Measurements from ENCODE around the gene ADAM12.
"Not testable (repeated sequence)": the region's sequence is repeated elsewhere in the genome, so short reads cannot be mapped to it uniquely, and the experiment has no call there.

The ADAM12 gene

DNA sequence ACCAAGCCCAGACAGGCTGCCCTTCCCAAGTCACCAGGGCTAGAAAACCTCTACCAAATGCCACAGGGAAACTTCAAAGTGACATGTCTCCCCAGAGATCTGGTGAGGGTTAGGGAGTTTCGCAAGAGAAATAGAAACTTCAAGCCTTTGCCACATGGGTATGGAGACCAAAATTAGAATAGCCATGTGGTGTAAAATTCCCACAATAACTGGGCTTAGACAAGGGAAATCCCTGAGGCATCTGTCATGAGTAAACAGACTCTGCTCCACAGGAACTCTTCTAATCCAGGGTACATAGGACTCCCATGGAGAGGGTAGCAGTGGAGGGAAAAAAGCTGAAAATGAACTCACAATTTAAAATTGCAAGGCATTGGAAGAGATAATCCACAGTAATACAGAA is 14.3 kb downstream of the ADAM12 start:
- no peak for DNase-seq (ENCODE audit: low spot score)

DNA sequence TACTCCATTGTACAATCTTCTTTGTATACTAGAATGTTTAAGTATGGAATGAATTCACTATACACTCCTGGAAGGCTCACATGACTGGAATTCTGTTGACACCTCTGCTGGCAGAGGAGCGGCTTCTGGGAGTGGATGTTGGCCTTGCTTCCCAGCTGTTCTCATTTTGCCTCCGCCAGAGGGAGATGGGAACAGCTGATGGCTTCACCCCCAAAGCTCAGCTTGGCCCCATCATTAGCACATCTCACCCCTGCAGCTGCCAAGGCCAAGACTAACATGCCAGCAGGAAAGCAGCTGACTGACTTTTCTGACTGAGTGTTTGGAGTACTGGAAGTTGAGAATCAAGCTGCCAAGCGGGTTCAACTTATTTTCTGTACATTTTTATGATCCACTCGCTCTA is 15.1 kb downstream of the ADAM12 start:
- DNase-seq (ENCODE audit: low spot score) = no peak

DNA sequence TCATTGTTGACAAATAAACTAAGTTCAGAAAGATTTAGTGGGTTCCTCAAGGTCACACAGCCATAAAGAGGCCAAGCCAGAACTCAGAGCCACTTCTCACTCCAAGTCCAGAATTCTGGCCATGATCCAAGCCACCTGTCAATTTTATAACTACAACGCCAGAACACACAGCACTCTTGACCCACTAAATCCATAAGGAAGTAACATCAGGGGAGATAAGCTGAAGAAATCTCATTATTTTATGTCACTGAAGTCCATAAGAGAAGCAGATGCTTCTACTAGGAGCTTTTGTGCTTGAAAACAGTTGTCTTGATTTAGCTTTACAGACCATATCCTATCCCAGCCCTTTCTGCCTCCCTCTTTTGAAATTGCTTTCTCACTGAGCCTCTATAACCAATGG is 15.9 kb downstream of the ADAM12 start:
- DNase-seq (ENCODE audit: low spot score) = no peak

DNA sequence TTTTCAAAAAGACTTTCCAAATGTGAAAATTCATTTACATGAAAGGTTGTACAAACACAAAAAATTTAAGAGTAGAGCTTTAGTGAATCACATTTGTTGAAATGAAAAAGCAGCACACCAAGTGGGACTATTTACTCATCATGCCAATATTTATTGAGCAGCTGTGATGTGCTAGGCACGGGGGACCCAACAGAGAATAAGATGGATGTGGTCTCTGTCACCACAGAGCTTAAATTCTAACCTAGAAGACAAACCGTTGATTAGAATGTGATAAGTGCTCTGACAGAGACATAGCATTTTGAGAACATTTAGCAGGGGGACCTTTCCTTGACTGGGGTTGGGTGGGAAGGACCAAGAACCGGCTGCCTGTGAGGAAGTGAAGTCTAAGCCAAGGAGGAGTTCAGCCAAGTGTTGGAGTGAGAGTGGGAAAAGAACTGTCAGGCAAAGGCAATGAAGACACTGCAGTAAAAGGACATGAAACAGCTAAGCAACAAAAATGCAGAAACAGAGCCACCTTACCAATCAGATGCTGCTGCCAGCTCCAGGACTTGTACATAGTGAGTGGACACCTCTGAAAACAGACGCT is 19.1 kb downstream of the ADAM12 start:
- DNase-seq (ENCODE audit: low spot score) = no peak

DNA sequence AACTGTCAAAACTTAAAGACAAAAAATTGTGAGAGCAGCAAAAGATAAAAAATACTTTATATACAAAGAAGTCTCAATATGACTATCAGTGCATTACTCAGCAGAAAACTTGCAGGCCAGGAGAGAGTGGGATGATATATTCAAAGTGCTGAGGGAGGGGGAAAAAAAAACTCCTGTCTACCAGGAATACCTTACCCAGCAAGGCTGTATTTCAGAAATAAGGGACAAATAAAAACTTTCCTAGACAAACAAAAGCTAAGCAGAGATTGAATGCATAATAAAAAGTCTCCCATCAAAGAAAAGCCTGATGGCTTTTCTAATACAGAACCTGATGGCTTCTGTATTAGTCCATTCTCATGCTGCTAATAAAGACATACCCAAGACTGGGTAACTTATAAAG is 31.1 kb downstream of the ADAM12 start:
- DNase-seq (ENCODE audit: low spot score) = no peak

DNA sequence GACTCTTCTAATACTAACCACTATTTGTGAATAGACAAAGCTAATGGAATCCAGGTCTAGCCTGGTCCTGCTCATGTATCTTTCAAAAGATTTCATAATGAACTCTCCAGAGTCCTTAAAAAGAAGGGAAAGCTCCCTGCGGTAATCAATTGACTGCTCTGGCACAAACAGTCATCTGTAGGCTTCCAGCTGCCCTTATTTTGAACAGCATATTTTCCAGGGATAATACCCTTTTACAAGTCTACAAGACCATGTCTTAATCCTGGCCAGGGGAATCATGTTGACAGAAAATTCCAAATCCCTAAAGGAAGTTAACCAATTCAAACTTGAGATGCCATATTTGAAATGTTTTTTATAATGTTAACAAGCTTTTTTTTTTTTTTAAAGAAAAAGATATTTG is 34.6 kb downstream of the ADAM12 start:
- DNase-seq (ENCODE audit: low spot score) = no peak

DNA sequence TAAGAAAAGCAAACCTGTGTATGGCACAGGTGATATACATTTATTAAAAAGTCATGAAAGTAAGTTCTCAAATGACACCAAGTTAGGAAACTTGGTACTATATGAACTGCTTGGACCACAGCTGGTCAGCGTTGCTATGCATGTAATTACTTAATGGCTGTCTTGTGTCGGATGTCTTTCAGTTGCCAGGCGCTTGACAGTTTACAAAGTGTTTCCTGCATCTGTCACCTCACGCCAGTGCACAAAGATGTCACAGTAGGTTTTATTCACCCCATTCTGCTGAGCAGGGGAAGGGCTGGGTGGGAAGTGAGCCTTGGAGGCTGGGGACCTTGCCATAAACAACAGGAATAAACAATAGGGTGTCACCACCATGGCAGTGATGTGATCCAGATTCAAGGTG is 35.8 kb downstream of the ADAM12 start:
- DNase-seq (ENCODE audit: low spot score) = no peak

DNA sequence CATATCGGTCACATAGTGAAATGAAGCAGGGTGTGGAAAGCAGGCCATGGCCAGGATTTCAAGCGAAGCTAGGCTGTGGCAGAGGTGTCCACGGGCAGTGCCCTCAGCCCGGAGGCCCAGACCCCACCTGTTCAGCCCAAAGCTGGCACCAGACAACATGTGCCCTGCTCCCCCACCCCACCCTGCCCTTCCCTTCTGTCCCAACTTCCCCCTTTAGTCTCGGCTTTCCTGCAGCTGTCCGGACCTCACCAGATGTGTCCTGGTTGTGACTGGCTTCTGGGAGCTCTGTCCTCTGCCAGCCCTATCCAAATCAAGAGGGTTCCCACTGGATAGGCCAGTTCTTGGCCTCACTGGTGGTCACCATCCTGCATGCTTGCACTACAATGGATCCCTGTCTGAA is 37.3 kb downstream of the ADAM12 start:
- DNase-seq (ENCODE audit: low spot score) = no peak

DNA sequence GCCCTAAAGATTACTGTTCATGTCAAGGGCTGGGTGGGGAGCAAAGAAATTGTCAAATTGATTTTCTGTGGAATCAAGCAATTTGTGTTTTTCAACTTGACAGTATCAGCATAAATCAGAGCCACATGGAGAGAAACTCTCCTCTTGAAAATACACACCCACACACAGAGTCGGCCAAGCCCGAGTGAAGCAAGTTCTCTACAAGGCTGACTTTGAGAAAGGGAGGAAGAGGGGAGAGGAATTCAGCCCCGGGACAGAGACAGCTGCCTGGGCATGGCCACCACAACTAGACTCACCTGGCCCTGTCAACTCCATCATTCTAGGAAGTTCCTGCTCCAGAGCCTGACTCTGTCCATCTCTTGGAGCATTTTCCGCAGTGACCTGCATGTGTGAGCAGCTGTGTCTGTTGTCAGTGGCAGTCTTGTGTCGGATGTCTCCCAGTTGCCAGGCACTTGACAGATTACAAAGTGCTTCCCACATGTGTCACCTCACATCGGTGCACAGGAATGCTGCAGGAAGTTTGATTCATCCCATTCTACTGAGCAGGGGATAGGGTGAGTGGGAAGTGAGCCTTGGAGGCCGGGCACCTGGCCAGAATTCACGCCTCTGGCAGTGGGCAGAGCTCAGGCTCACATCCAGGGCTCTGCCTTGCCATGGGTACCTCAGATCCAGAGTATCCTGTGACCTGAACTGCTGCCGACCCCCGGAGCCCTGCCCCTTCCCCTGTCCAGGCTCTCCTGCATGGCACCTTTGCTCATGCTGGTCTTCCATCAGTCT is 37.9 kb downstream of the ADAM12 start:
- DNase-seq (ENCODE audit: low spot score) = no peak

DNA sequence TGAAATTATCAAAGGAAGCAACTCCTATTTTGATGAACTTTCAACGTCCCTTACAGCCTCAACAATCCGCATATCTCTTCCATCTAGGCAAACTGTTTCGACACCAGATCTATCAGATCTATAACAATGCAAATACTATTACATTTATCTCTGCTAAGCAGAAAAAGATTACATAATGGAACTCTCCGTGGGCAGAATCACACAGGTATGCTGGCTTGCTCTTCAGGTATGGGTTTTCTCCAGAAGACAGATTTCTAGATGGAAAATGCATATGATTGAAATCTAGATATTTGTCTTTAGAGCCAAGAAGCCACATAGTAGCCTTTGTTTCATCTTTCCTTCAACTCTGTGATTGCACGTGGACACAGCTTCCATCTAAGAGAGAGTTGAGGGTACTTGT is 38.6 kb downstream of the ADAM12 start:
- DNase-seq (ENCODE audit: low spot score) = no peak

DNA sequence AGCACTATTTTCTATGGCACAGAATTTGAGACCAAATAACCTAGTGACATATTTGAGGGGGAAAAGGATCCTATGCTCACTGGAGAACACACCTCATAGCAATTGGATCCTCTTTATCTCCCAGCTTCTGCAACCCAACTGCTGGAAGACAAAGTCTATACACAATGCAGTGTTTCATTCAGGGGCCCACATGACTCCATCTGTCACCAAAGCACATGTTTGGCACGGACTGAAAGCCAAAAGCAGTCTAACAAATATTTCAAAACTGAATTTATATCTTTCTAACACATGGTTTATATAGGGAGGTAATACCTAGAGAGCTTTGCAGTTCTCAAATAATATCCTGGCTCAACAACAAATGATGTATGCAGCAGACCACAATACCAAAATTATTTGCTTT is 39.2 kb downstream of the ADAM12 start:
- no peak for DNase-seq (ENCODE audit: low spot score)

DNA sequence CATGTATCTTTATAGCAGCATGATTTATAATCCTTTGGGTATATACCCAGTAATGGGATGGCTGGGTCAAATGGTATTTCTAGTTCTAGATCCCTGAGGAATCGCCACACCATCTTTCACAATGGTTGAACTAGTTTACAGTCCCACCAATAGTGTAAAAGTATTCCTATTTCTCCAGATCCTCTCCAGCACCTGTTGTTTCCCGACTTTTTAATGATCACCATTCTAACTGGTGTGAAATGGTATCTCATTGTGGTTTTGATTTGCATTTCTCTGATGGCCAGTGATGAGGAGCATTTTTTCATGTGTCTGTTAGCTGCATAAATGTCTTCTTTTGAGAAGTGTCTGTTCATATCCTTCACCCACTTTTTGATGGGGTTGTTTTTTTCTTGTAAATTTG is 44.8 kb downstream of the ADAM12 start:
- DNase-seq (ENCODE audit: low spot score) = not testable (repeated sequence)

DNA sequence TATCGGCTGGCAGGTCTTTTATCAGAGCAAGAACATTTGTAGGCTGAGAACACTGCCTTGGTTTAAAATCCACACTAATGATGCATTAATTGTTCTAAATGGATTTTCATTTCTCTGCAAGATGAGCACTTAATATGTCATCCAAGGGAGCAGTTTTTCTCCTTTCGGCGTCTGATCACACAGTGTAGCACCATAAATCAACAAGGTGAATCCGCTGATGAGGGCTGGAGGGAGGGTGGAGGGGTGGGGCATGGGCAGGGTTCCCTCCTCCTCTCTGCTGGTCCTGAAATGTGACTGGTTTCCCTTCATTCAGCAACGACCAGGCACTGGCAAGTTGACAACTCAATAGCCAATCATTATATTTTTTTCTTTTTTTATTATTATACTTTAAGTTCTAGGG is 45.6 kb downstream of the ADAM12 start:
- DNase-seq (ENCODE audit: low spot score) = no peak

DNA sequence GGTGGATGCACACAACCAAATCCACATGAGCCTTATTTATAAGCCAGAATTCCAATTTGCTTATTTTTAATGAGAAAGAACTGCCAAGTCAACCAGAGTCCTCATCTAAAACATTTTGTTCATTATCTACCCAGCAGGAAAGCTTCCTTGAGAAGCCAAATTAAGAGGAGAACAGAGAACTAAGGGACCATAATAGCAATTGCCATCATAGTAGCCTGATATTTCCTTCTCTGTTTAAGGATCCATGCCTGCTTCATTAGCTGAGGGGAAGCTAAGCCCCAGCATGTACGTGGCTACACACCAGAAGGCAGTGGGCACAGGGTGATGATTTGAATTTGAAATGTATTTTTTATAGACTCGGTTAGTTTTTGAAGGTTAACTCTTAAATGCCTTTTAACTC is 46.8 kb downstream of the ADAM12 start:
- no peak for DNase-seq (ENCODE audit: low spot score)

DNA sequence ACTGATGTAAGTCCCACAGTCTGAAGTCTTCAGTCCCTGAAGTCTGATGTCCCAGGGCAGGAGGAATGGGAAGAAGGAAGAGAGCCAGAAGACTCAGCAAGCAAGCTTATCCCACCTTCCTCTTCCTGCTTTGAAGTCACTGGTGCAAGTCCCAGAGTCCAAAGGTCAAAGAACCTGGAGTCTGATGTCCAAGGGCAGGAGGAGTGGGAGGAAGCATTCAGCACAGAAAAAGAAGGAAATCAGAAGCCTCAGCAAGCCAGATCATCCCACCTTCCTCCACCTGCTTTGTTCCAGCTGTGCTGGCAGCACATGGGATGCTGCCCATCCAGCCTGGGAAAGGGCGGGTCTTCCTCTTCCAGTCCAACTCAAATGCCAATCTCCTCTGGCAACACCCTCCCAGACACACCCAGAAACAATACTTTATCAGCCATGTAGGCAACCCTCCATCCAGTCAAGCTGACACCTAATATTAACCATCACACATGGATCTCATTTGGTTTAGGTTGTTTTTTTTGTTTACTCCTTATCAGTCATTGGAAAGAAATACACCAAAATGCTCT is 50.9 kb downstream of the ADAM12 start:
- no peak for DNase-seq (ENCODE audit: low spot score)

DNA sequence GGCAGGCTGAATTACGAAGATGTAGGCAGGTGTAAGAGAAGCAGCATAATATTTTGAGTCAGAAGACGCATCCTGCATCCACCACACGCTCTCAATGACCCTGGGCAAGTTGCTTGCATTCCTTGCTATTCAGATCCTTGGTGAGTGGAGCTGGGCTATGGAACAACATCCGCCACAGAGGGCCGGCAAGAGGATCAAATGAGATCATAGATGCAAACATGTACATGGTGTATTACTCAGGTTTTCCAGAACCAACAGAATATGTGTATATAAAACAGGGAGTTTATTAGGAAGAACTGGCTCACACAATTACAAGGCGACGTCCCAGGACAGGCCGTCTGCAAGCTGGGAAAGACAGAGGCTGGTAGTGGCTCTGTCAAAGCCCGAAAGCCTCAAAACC is 51.5 kb downstream of the ADAM12 start:
- DNase-seq (ENCODE audit: low spot score) = no peak

DNA sequence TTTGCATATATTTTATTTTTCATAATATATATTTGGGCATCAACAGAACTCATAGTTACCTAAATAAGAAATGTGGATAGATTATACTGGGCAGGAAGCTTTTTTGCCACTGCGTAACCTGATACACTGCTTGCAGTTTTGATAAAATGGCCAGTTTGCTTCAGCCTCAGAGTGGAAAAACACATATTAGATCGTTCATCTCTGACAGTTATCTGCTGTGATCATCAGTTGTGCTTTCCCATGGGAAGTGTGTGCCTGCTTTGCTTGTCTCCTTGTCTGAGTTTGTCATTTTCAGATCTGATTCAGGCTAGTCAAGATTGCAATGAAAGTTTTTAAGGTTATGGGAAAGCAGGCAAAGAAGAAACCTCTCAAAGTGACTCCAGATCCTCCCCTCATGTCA is 54.0 kb downstream of the ADAM12 start:
- no peak for DNase-seq (ENCODE audit: low spot score)

DNA sequence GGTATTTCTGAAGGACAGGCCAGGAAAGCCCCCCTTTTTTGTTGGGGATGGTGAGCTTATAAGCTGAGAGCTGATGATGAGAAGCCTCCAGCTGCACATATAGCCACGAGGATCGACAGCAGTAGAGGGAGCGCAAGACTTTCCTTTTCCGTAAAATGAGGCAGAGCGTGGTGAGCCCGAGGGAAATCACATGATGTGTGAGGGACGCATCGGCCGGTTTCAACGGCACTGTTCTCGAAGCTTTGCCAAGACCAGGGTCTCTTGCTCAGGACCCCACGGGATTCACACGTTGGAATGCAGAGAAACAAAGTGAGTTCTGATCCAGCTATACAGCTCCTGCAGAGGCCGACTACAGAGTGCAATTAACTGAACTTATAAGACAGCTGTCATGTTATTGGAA is 55.7 kb downstream of the ADAM12 start:
- no peak for DNase-seq (ENCODE audit: low spot score)

DNA sequence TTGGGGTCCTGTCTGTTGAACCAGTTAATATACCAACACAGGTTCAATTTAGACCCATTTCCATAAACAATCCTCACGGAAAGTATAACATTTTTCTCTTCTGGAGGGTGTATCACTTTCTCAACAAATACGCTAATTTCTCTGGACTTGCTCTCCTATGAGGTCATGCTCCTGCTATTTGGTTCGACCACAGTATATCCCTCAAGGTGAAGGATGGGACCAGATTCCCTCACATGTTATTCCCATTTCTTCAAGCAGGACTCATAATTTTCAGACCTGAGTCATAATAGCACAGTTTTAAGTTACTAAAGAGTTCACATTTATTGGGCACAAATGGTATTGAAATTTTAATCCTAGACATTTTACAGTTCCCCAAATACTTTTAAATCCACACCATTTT is 57.2 kb downstream of the ADAM12 start:
- no peak for DNase-seq (ENCODE audit: low spot score)

DNA sequence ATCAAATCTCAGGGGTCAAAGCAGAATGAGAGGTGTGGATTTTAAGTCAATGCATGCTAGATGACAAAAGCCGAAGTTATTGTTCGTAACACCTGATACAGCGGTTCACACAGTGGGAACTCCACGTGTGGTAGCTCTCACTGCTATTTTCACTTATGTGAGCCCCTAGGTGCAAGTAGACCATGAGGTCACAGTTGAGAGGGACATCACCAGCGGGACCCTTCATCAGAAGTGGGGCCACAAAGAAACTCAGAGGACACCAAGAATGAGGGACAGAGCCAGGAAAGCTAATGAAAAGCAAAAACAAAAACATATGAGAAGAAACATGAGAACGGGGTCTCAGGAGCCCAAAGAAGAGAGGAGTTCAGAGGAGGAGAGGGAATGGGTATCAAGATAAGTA is 63.5 kb downstream of the ADAM12 start:
- no peak for DNase-seq (ENCODE audit: low spot score)

DNA sequence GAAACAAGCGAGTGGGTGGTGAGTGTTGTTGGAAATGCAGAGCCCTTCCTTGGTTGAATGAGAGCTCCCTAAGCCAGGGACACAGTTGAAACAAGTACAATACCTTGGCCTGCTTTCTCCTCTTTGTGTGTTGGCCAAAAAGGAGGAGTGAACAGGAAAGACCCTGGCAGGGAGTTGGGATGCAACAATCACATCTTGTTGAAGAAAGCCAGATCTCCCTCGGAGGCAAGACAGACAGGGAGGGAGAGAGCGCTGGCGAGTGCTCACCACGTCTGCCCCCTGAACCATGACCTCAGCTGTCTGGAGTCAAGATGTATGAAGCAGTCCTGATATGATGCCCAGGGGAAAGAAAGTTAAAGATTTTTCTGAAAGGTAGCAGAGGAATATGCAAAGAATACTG is 66.8 kb downstream of the ADAM12 start:
- no peak for DNase-seq (ENCODE audit: low spot score)

DNA sequence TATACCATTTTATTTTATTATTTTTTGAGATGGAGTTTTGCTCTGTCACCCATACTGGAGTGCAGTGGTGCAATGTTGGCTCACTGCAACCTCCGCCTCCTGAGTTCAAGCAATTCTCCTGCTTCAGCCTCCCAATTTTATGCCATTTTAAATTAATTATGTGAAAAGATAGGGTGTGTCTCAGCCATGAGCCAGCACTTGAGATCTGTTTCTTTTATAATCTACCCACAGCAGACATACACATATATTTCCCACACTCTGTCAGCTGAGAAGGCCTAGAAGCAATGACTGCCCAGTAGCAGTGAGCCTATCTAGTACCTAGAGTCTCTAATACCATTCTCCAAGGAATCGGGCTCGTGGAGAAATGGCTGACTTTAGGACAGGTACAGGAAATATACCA is 70.5 kb downstream of the ADAM12 start:
- DNase-seq (ENCODE audit: low spot score) = no peak

DNA sequence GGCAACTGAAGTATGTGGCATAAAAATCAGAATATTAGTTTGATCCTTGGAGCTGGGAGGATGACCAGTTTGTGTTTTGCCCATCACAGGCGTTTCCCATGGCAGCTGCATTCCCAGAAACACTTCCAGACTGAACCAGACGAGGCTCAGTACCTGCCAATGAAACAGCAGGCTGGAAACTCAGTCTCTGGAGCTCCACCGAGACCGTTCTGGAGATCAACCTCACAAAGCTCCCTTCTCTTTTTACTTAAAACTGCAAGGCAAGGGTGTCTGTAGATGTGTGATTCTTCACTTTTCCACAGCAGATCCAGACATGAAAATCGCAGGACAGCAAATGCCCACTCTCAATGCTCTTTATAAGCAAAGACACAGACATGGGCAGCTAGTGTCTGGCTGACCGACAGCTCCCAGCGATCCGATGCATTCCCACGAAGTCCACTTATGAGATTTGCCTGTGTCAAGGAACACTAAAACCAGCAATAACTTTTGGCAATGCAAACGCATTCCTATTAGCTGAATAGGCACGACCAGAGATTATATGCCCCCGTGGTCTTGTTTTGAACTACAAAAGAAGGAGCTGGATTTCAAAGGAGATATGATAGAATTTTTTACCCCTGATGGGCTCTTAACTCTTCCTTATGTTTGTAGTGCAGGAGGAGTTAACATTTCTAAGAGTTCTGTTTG is 72.6 kb downstream of the ADAM12 start:
- no peak for DNase-seq (ENCODE audit: low spot score)

Measured in hematopoietic multipotent progenitor cell treated with erythropoietin and hydrocortisone succinate and interleukin-3 and kit ligand, for 17 days (in vitro differentiated cells).